ENCODE results near the gene DOK1.

DOK1 gene

GRCh38 chr2:74577448-74577847 lies 22.9 kb downstream of the DOK1 start:
- no peak overlapping the region for H3K4me3 ChIP-seq (ENCODE audit: low read length)
- H3K4me2 ChIP-seq (ENCODE audit: low read length): peak overlapping the region; percentile 12
- H3K36me3 ChIP-seq (ENCODE audit: insufficient read depth, low read length): no peaks in the 10 kb centered on the region
- no peaks in the 10 kb centered on the region for H3K27me3 ChIP-seq (ENCODE audit: control insufficient read depth, insufficient read depth, low read length)
- H3K9me3 ChIP-seq (replicated peaks; ENCODE audit: low read length): no peaks in the 10 kb centered on the region
- H3K9ac ChIP-seq (ENCODE audit: low read depth, low read length): no peak overlapping the region
- peaks cover 50% of the 10 kb centered on the region for H3K4me1 ChIP-seq (ENCODE audit: control insufficient read depth, insufficient read depth, low read length)

GRCh38 chr2:74578408-74578807 lies 23.9 kb downstream of the DOK1 start:
- Histone ChIP-seq H3K9ac (ENCODE audit: low read depth, low read length) (no peak overlapping the region), H3K4me2 (ENCODE audit: low read length) (no peak overlapping the region), H3K27me3 (ENCODE audit: control insufficient read depth, insufficient read depth, low read length) (no peaks in the 10 kb centered on the region), H3K4me3 (ENCODE audit: low read length) (no peak overlapping the region), H3K36me3 (ENCODE audit: insufficient read depth, low read length) (no peaks in the 10 kb centered on the region), H3K4me1 (ENCODE audit: control insufficient read depth, insufficient read depth, low read length) (peaks cover 52% of the 10 kb centered on the region), H3K9me3 (replicated peaks; ENCODE audit: low read length) (no peaks in the 10 kb centered on the region)

GRCh38 chr2:74581463-74581862 lies 26.9 kb downstream of the DOK1 start:
- no peak overlapping the region for H3K4me3 ChIP-seq (ENCODE audit: low read length)
- peaks cover 37% of the 10 kb centered on the region for H3K4me1 ChIP-seq (ENCODE audit: control insufficient read depth, insufficient read depth, low read length)
- H3K36me3 ChIP-seq (ENCODE audit: insufficient read depth, low read length): no peaks in the 10 kb centered on the region

GRCh38 chr2:74582184-74582583 lies 27.7 kb downstream of the DOK1 start:
- Histone ChIP-seq H3K27me3 (ENCODE audit: control insufficient read depth, insufficient read depth, low read length) (no peaks in the 10 kb centered on the region), H3K4me1 (ENCODE audit: control insufficient read depth, insufficient read depth, low read length) (peaks cover 30% of the 10 kb centered on the region), H3K9me3 (replicated peaks; ENCODE audit: low read length) (no peaks in the 10 kb centered on the region), H3K9ac (ENCODE audit: low read depth, low read length) (no peak overlapping the region), H3K4me2 (ENCODE audit: low read length) (no peak overlapping the region), H3K4me3 (ENCODE audit: low read length) (no peak overlapping the region), H3K36me3 (ENCODE audit: insufficient read depth, low read length) (no peaks in the 10 kb centered on the region)

More at GRCh38 chr2:74581463-74581862, 26.9 kb downstream of the DOK1 start:
- no peaks in the 10 kb centered on the region for H3K9me3 ChIP-seq (replicated peaks; ENCODE audit: low read length)
- no peak overlapping the region for H3K4me2 ChIP-seq (ENCODE audit: low read length)
- H3K9ac ChIP-seq (ENCODE audit: low read depth, low read length): no peak overlapping the region
- H3K27me3 ChIP-seq (ENCODE audit: control insufficient read depth, insufficient read depth, low read length): no peaks in the 10 kb centered on the region

- Histone ChIP-seq H3K4me1 (ENCODE audit: control insufficient read depth, insufficient read depth, low read length) (peaks cover 21% of the 10 kb centered on the region), H3K9ac (ENCODE audit: low read depth, low read length) (peak overlapping the region; percentile 21), H3K27me3 (ENCODE audit: control insufficient read depth, insufficient read depth, low read length) (no peaks in the 10 kb centered on the region)
Measured at GRCh38 chr2:74583504-74583903, 29.0 kb downstream of the DOK1 start.

GRCh38 chr2:74584088-74584645 lies 29.6 kb downstream of the DOK1 start:
- Histone ChIP-seq H3K9ac (ENCODE audit: low read depth, low read length) (peak overlapping the region; percentile 35), H3K9me3 (replicated peaks; ENCODE audit: low read length) (no peaks in the 10 kb centered on the region), H3K27me3 (ENCODE audit: control insufficient read depth, insufficient read depth, low read length) (peaks cover under 1% of the 10 kb centered on the region), H3K4me3 (ENCODE audit: low read length) (no peak overlapping the region), H3K36me3 (ENCODE audit: insufficient read depth, low read length) (no peaks in the 10 kb centered on the region), H3K4me2 (ENCODE audit: low read length) (peak overlapping the region; percentile 14), H3K4me1 (ENCODE audit: control insufficient read depth, insufficient read depth, low read length) (peaks cover 21% of the 10 kb centered on the region)

More at GRCh38 chr2:74583504-74583903, 29.0 kb downstream of the DOK1 start:
- H3K4me3 ChIP-seq (ENCODE audit: low read length): no peak overlapping the region
- H3K9me3 ChIP-seq (replicated peaks; ENCODE audit: low read length): no peaks in the 10 kb centered on the region
- peak overlapping the region; percentile 39 for H3K4me2 ChIP-seq (ENCODE audit: low read length)
- no peaks in the 10 kb centered on the region for H3K36me3 ChIP-seq (ENCODE audit: insufficient read depth, low read length)

GRCh38 chr2:74585406-74586185 lies 31.1 kb downstream of the DOK1 start:
- Histone ChIP-seq H3K4me3 (ENCODE audit: low read length) (no peak overlapping the region), H3K36me3 (ENCODE audit: insufficient read depth, low read length) (no peaks in the 10 kb centered on the region), H3K9ac (ENCODE audit: low read depth, low read length) (no peak overlapping the region), H3K4me1 (ENCODE audit: control insufficient read depth, insufficient read depth, low read length) (peaks cover 21% of the 10 kb centered on the region), H3K9me3 (replicated peaks; ENCODE audit: low read length) (no peaks in the 10 kb centered on the region), H3K4me2 (ENCODE audit: low read length) (no peak overlapping the region), H3K27me3 (ENCODE audit: control insufficient read depth, insufficient read depth, low read length) (peaks cover 13% of the 10 kb centered on the region)

GRCh38 chr2:74587664-74588277 lies 33.3 kb downstream of the DOK1 start:
- Histone ChIP-seq H3K4me3 (ENCODE audit: low read length) (no peak overlapping the region), H3K36me3 (ENCODE audit: insufficient read depth, low read length) (no peaks in the 10 kb centered on the region), H3K9me3 (replicated peaks; ENCODE audit: low read length) (no peaks in the 10 kb centered on the region), H3K4me1 (ENCODE audit: control insufficient read depth, insufficient read depth, low read length) (peaks cover 21% of the 10 kb centered on the region), H3K27me3 (ENCODE audit: control insufficient read depth, insufficient read depth, low read length) (peaks cover 25% of the 10 kb centered on the region), H3K9ac (ENCODE audit: low read depth, low read length) (no peak overlapping the region), H3K4me2 (ENCODE audit: low read length) (no peak overlapping the region)

GRCh38 chr2:74588664-74589063 lies 34.1 kb downstream of the DOK1 start:
- H3K27me3 ChIP-seq (ENCODE audit: control insufficient read depth, insufficient read depth, low read length): peaks cover 30% of the 10 kb centered on the region
- H3K4me2 ChIP-seq (ENCODE audit: low read length): no peak overlapping the region
- H3K36me3 ChIP-seq (ENCODE audit: insufficient read depth, low read length): no peaks in the 10 kb centered on the region
- H3K9me3 ChIP-seq (replicated peaks; ENCODE audit: low read length): no peaks in the 10 kb centered on the region
- H3K4me1 ChIP-seq (ENCODE audit: control insufficient read depth, insufficient read depth, low read length): peaks cover 13% of the 10 kb centered on the region
- no peak overlapping the region for H3K4me3 ChIP-seq (ENCODE audit: low read length)
- H3K9ac ChIP-seq (ENCODE audit: low read depth, low read length): no peak overlapping the region

GRCh38 chr2:74593826-74594772 lies 39.6 kb downstream of the DOK1 start:
- Histone ChIP-seq H3K4me1 (ENCODE audit: control insufficient read depth, insufficient read depth, low read length) (peaks cover 7% of the 10 kb centered on the region), H3K9ac (ENCODE audit: low read depth, low read length) (no peak overlapping the region), H3K27me3 (ENCODE audit: control insufficient read depth, insufficient read depth, low read length) (peaks cover 43% of the 10 kb centered on the region), H3K4me3 (ENCODE audit: low read length) (no peak overlapping the region), H3K4me2 (ENCODE audit: low read length) (no peak overlapping the region), H3K36me3 (ENCODE audit: insufficient read depth, low read length) (no peaks in the 10 kb centered on the region), H3K9me3 (replicated peaks; ENCODE audit: low read length) (no peaks in the 10 kb centered on the region)

- Histone ChIP-seq H3K4me3 (ENCODE audit: low read length) (no peak overlapping the region), H3K9ac (ENCODE audit: low read depth, low read length) (no peak overlapping the region), H3K36me3 (ENCODE audit: insufficient read depth, low read length) (no peaks in the 10 kb centered on the region), H3K4me2 (ENCODE audit: low read length) (no peak overlapping the region), H3K9me3 (replicated peaks; ENCODE audit: low read length) (no peaks in the 10 kb centered on the region), H3K4me1 (ENCODE audit: control insufficient read depth, insufficient read depth, low read length) (peaks cover 7% of the 10 kb centered on the region), H3K27me3 (ENCODE audit: control insufficient read depth, insufficient read depth, low read length) (peaks cover 39% of the 10 kb centered on the region)
Measured at GRCh38 chr2:74596584-74596983, 42.1 kb downstream of the DOK1 start.
